H1 (cell line): ENCODE results near the gene CHST11. TPM values are rescaled to one million over a fixed set of nuclear protein-coding genes. Genes with fewer than 3 reads are reported as not detected.

ENCODE experiments used
- CTCF ChIA-PET: fragments of 300-600 bp; sonication (Branson Sonifier 250); formaldehyde crosslinking; loops from one replicate; lab custom pipeline; 2021; ENCODE audit not compliant: partially characterized antibody; lab: Charles Lee
- POLR2A ChIA-PET: fragments of 300-600 bp; sonication (Branson Sonifier 250); formaldehyde crosslinking; loops from one replicate; lab custom pipeline; 2021; ENCODE audit warnings: inconsistent platforms; ENCODE audit not compliant: partially characterized antibody; lab: Charles Lee
- DNase-seq, 2 experiments: peaks; one replicate each; pipeline versions ENCODE4 v3.0.0 to v3.0.0-alpha.2; 2010 to 2022; ENCODE audit warnings: low spot score in 2 of 2, low read depth in 1 of 2, mixed read lengths in 1 of 2
- FAIRE-seq: peaks from 2 replicates; lab custom pipeline; 2011; peaks lifted over from hg19 to GRCh38; lab: Jason Lieb, UNC
- H2AFZ ChIP-seq: 2 replicates; pipeline ENCODE4 v1.8.1; 2012; ENCODE audit warnings: low read length, inconsistent platforms
- H2AK5ac ChIP-seq: 2 replicates; pipeline ENCODE4 v1.6.1; 2013; ENCODE audit warnings: low read depth, low read length
- H2BK120ac ChIP-seq: replicated peaks from 2 replicates; pipeline ENCODE3; 2013; ENCODE audit warnings: low read depth, low read length, inconsistent platforms
- H2BK12ac ChIP-seq: 2 replicates; pipeline ENCODE4 v1.6.1; 2013; ENCODE audit warnings: low read depth, low read length
- H2BK15ac ChIP-seq: 2 replicates; pipeline ENCODE4 v1.6.1; 2013; ENCODE audit warnings: low read length
- H2BK20ac ChIP-seq: 2 replicates; pipeline ENCODE4 v1.6.1; 2013; ENCODE audit warnings: low read length
- H2BK5ac ChIP-seq: 2 replicates; pipeline ENCODE4 v1.6.1; 2013; ENCODE audit warnings: low read depth, low read length
- H3K14ac ChIP-seq: 2 replicates; pipeline ENCODE4 v1.6.1; 2013; ENCODE audit warnings: inconsistent platforms; ENCODE audit not compliant: insufficient read length
- H3K18ac ChIP-seq: 2 replicates; pipeline ENCODE4 v1.6.1; 2013; ENCODE audit warnings: low read length; ENCODE audit errors: extremely low read depth
- H3K23ac ChIP-seq: 2 replicates; pipeline ENCODE4 v1.6.1; 2013; ENCODE audit warnings: inconsistent platforms; ENCODE audit not compliant: insufficient read length
- H3K23me2 ChIP-seq: 2 replicates; pipeline ENCODE4 v1.6.1; 2013; ENCODE audit warnings: low read depth, low read length
- H3K27ac ChIP-seq: 2 replicates; pipeline ENCODE4 v1.6.1; 2011; ENCODE audit warnings: low read depth, low read length, inconsistent platforms
- H3K27me3 ChIP-seq, 4 experiments: replicated peaks in 1 of 4; 1 replicate in 1 of 4; 2 replicates in 3 of 4; pipeline versions ENCODE4 v1.6.1 to v1.8.1; 2011 to 2013; ENCODE audit warnings: low read length in 3 of 4, mild to moderate bottlenecking in 3 of 4, inconsistent platforms in 2 of 4, mixed read lengths in 2 of 4, moderate library complexity in 1 of 4; ENCODE audit not compliant: control insufficient read depth in 3 of 4, insufficient read depth in 3 of 4; ENCODE audit errors: extremely low read depth in 1 of 4
- H3K36me3 ChIP-seq, 4 experiments: 2 replicates each; pipeline versions ENCODE4 v1.6.1 to v1.8.1; 2011 to 2013; ENCODE audit warnings: mild to moderate bottlenecking in 4 of 4, low read length in 3 of 4, moderate library complexity in 2 of 4, control low read depth in 1 of 4, inconsistent platforms in 1 of 4; ENCODE audit not compliant: insufficient read depth in 4 of 4, control insufficient read depth in 2 of 4
- H3K4ac ChIP-seq: replicated peaks from 2 replicates; pipeline ENCODE3; 2013; ENCODE audit warnings: low read length, low read depth, mixed read lengths, inconsistent platforms; ENCODE audit not compliant: insufficient read length
- H3K4me1 ChIP-seq, 4 experiments: replicated peaks in 1 of 4; 1 replicate in 1 of 4; 2 replicates in 3 of 4; pipeline versions ENCODE4 v1.6.1 to v1.8.1; 2011 to 2013; ENCODE audit warnings: low read length in 3 of 4, inconsistent platforms in 2 of 4, mixed read lengths in 1 of 4; ENCODE audit not compliant: insufficient read depth in 4 of 4, control insufficient read depth in 3 of 4
- H3K4me2 ChIP-seq, 2 experiments: 2 replicates each; pipeline versions ENCODE4 v1.6.1 to v1.8.1; 2011 to 2013; ENCODE audit warnings: low read depth in 2 of 2, low read length in 2 of 2, control low read depth in 1 of 2, inconsistent platforms in 1 of 2, mild to moderate bottlenecking in 1 of 2; ENCODE audit not compliant: insufficient read depth in 1 of 2
- H3K4me3 ChIP-seq, 4 experiments: fragments of 200-600, 300-600 bp in 1 of 4; sonication (generic), shearing (Covaris generic), sonication (Bioruptor Twin) in 1 of 4; 2 replicates each; pipeline versions ENCODE4 v1.5.1 to v1.8.1; 2011 to 2016; ENCODE audit warnings: low read length in 4 of 4, low read depth in 3 of 4, control low read depth in 2 of 4, inconsistent platforms in 2 of 4, mild to moderate bottlenecking in 2 of 4, mixed read lengths in 1 of 4, moderate library complexity in 1 of 4; ENCODE audit not compliant: insufficient read depth in 2 of 4; ENCODE audit errors: extremely low read depth in 1 of 4
- H3K56ac ChIP-seq: replicated peaks from 2 replicates; pipeline ENCODE3; 2013; ENCODE audit warnings: low read depth, mild to moderate bottlenecking, mixed read lengths, low read length, inconsistent platforms; ENCODE audit not compliant: insufficient read length
- H3K79me1 ChIP-seq: 2 replicates; pipeline ENCODE4 v1.6.1; 2013; ENCODE audit warnings: low read depth, low read length, control low read depth
- H3K79me2 ChIP-seq, 2 experiments: 2 replicates each; pipeline versions ENCODE4 v1.6.1 to v1.8.1; 2012 to 2013; ENCODE audit warnings: low read length in 2 of 2, mild to moderate bottlenecking in 2 of 2, inconsistent platforms in 1 of 2; ENCODE audit not compliant: insufficient read depth in 2 of 2, control insufficient read depth in 1 of 2
- H3K9ac ChIP-seq, 4 experiments: replicated peaks in 1 of 4; 1 replicate in 1 of 4; 2 replicates in 3 of 4; pipeline versions ENCODE4 v1.6.1 to v1.8.1; 2011 to 2013; ENCODE audit warnings: low read depth in 3 of 4, low read length in 3 of 4, control low read depth in 2 of 4, mild to moderate bottlenecking in 2 of 4, moderate library complexity in 2 of 4, inconsistent platforms in 1 of 4; ENCODE audit errors: extremely low read depth in 1 of 4
- H3K9me3 ChIP-seq, 2 experiments: 2 replicates each; pipeline versions ENCODE4 v1.6.1 to v1.8.1; 2012 to 2013; ENCODE audit warnings: mild to moderate bottlenecking in 2 of 2, moderate library complexity in 2 of 2, control low read depth in 1 of 2, inconsistent platforms in 1 of 2, low read depth in 1 of 2, low read length in 1 of 2, mixed read lengths in 1 of 2; ENCODE audit not compliant: insufficient read depth in 2 of 2
- H4K20me1 ChIP-seq, 2 experiments: replicated peaks in 1 of 2; 2 replicates each; pipeline versions ENCODE3 to v1.8.1; 2011 to 2013; ENCODE audit warnings: inconsistent platforms in 2 of 2, low read length in 2 of 2, mild to moderate bottlenecking in 1 of 2; ENCODE audit not compliant: insufficient read depth in 2 of 2, control insufficient read depth in 1 of 2
- H4K5ac ChIP-seq: 2 replicates; pipeline ENCODE4 v1.6.1; 2013; ENCODE audit warnings: low read length, low read depth, mixed read lengths, inconsistent platforms; ENCODE audit not compliant: insufficient read length
- H4K8ac ChIP-seq: 2 replicates; pipeline ENCODE4 v1.8.0; 2013; ENCODE audit warnings: mild to moderate bottlenecking, moderate library complexity, low read length, inconsistent platforms; ENCODE audit not compliant: insufficient read depth; ENCODE audit errors: extremely low read depth
- H4K91ac ChIP-seq: replicated peaks from 2 replicates; pipeline ENCODE3; 2013; ENCODE audit warnings: low read length, mixed read lengths, inconsistent platforms; ENCODE audit not compliant: insufficient read length
- ASH2L ChIP-seq: fragments of 200-600, 300-600 bp; sonication (generic); IDR thresholded peaks from one replicate; pipeline ENCODE4 v1.7.1; 2017; ENCODE audit warnings: low read length
- CHD1 ChIP-seq: IDR thresholded peaks from 2 replicates; pipeline ENCODE4 v1.6.1; 2012; ENCODE audit warnings: low read depth, low read length, improper control_type of control experiment
- HDAC6 ChIP-seq: IDR thresholded peaks from one replicate; pipeline ENCODE4 v1.7.1; 2012; ENCODE audit warnings: low read depth, mild to moderate bottlenecking, inconsistent platforms, low read length, moderate library complexity
- SP2 ChIP-seq: IDR thresholded peaks from 2 replicates; pipeline ENCODE4 v1.6.1; 2012; ENCODE audit warnings: mild to moderate bottlenecking, low read length, inconsistent platforms
- TBP ChIP-seq: IDR thresholded peaks from 2 replicates; pipeline ENCODE4 v1.6.1; 2011; ENCODE audit warnings: low read depth, low read length, improper control_type of control experiment
- TEAD4 ChIP-seq: IDR thresholded peaks from 2 replicates; pipeline ENCODE4 v1.6.1; 2012; ENCODE audit warnings: low read depth, low read length, inconsistent platforms, mixed read lengths
- YY1 ChIP-seq: IDR thresholded peaks from 2 replicates; pipeline ENCODE4 v1.6.1; 2011; ENCODE audit warnings: low read depth, mild to moderate bottlenecking, low read length
- WGBS, 2 experiments: shearing (Covaris generic) in 1 of 2; methylation state at CpG; one replicate each; pipeline versions ENCODE4 v1.1.6 to v1.1.7; 2013 to 2015; ENCODE audit warnings: low lambda C conversion rate in 2 of 2, mixed read lengths in 2 of 2, inconsistent platforms in 1 of 2, low coverage in 1 of 2, missing lambda C conversion rate in 1 of 2; ENCODE audit not compliant: insufficient replicate concordance in 2 of 2, insufficient coverage in 1 of 2, insufficient read length in 1 of 2; ENCODE audit errors: extremely low coverage in 1 of 2, missing lambda C conversion rate in 1 of 2; 5-methylcytosine and 5-hydroxymethylcytosine counted together
- polyA plus RNA-seq, 7 experiments: library from polyadenylated mRNA; depleted of rRNA in 3 of 7; stranded (reverse) in 5 of 7; unstranded in 2 of 7; fragments of >200 nt in 5 of 7; fragments of 200-250 nt in 2 of 7; gene quantifications; 1 replicate in 5 of 7; 2 replicates in 1 of 7; 4 replicates in 1 of 7; pipeline versions ENCODE4 v1.2.1 to v1.2.3, GENCODE V29; 2011 to 2013; ENCODE audit warnings: missing spikeins in 2 of 7, mixed read lengths in 2 of 7
- total RNA-seq: library from RNA; stranded (reverse); fragmentation: NEBNext Ultra II Directional; extraction: Animal tissue kit (Norgen Biotek cat#: 25700); gene quantifications from 2 replicates; pipeline ENCODE4 v1.2.1, GENCODE V29; 2021

The CHST11 gene
- total and polyA plus RNA-seq, 2 of the 8 experiments (the other 6 are each of a cell fraction or from before 2014, with no cell fraction given) = 14.4 to 20.8 TPM

DNA sequence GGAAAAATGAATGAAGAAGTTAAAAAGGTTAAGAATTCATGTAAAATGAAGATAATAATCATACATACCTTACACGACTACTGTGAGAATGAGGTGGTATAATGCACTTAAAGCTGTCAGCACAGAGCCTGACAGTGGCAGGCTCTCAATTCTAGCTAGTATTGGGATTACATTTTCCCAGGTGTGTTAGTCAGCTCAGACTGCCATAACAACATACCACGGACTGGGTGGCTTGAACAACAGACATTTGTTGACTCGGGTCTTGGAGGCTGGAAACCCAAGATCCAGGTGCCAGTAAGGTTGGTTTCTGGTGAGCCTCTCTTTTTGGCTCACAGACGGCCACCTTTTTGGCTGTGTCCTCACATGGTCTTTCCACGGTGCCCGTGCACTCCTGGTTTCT lies 167.8 kb downstream of the CHST11 start:
- no peak overlapping the region for H2BK5ac ChIP-seq
- H3K23me2 ChIP-seq = no peaks in the 10 kb centered on the region
- no peak overlapping the region for H2BK20ac ChIP-seq
- ChIA-PET POLR2A (interaction anchor here (1.3 kb wide), 1 partner anchor 17 kb away, joined by 3 read pairs; no protein-coding TSS in a partner anchor), CTCF (interaction anchor here (0.7 to 0.8 kb wide), 2 partner anchors 10 to 11 kb away, joined by 3 to 4 read pairs; no protein-coding TSS in a partner anchor)
- no peak overlapping the region for H4K5ac ChIP-seq
- no peak overlapping the region for H3K27ac ChIP-seq
- H3K9me3 ChIP-seq = no peaks in the 10 kb centered on the region
- H3K79me2 ChIP-seq = no peaks in the 10 kb centered on the region
- no peak overlapping the region for H2BK12ac ChIP-seq
- DNase-seq (no peak), FAIRE-seq (no peak)
- H2AFZ ChIP-seq = no peak overlapping the region
- no peak overlapping the region for H3K4me2 ChIP-seq
- H4K91ac ChIP-seq = no peak overlapping the region
- H3K18ac ChIP-seq = no peak overlapping the region
- peaks cover 0 to 3% (median 0%) of the 10 kb centered on the region in 4 experiments; a peak in 1 of 7 replicates for H3K4me1 ChIP-seq
- WGBS, 2 experiments = 85% methylated on average over 6 of the region's 6 CpGs; no CpG with 5 or more reads in 1 of the 2 experiments
- no peak overlapping the region for H3K56ac ChIP-seq
- no peaks in the 10 kb centered on the region for H3K79me1 ChIP-seq
- H2AK5ac ChIP-seq = no peak overlapping the region
- H4K8ac ChIP-seq = no peak overlapping the region
- H2BK120ac ChIP-seq = no peak overlapping the region
- H3K4me3 ChIP-seq = no peak overlapping the region
- no peak overlapping the region for H3K14ac ChIP-seq
- H3K4ac ChIP-seq = no peak overlapping the region
- H3K36me3 ChIP-seq = no peaks in the 10 kb centered on the region
- H4K20me1 ChIP-seq = peaks cover 0 to 1% of the 10 kb centered on the region in 2 experiments
- no peak overlapping the region for H3K23ac ChIP-seq
- 0 out of 7 replicates have a peak, but pooled peaks cover 0 to 2% (median 0%) of the 10 kb centered on the region in 4 experiments for H3K27me3 ChIP-seq
- no peak overlapping the region for H2BK15ac ChIP-seq
- no peak overlapping the region for H3K9ac ChIP-seq
- no peak for TF ChIP-seq YY1
- no peak for TF ChIP-seq TBP
- TF ChIP-seq ASH2L = no peak
- no peak for TF ChIP-seq TEAD4
- TF ChIP-seq HDAC6 = no peak
- TF ChIP-seq CHD1 = no peak
- no peak for TF ChIP-seq SP2
